Natural killer cell treated with Interleukin-12 subunit alpha and Interleukin-12 subunit beta and Interleukin-15 and Interleukin-18, amount 100 ng/mL, for 72 hours (primary cell): ENCODE measurements around the gene FBXO10. TPM values are rescaled to one million over a fixed set of nuclear protein-coding genes. Genes with fewer than 3 reads are reported as not detected.
"Not testable (repeated sequence)": the region's sequence is repeated elsewhere in the genome, so short reads cannot be mapped to it uniquely, and the experiment has no call there.

Source experiments
- ATAC-seq, 2 donors: fragments of 150-1000 bp; cut with Tn5 transposase in 1 of 2; sonication (Bioruptor Pico), chemical (Tn5 transposase) in 1 of 2; 2 replicates each; pipeline ENCODE4 v1.10.0; 2021
- DNase-seq: peaks from one replicate; pipeline ENCODE4 v3.0.0; 2022; ENCODE audit warnings: low spot score
- H3K27ac Mint-ChIP-seq, 2 donors: 1 replicate in 1 of 2; 2 replicates in 1 of 2; pipeline ENCODE4 v1.8.0; 2022; ENCODE audit warnings: mixed read lengths in 2 of 2, mild to moderate bottlenecking in 1 of 2, moderate library complexity in 1 of 2
- H3K27me3 Mint-ChIP-seq, 2 donors: 1 replicate in 1 of 2; 2 replicates in 1 of 2; pipeline ENCODE4 v1.8.0; 2022; ENCODE audit warnings: mixed read lengths in 2 of 2
- H3K36me3 Mint-ChIP-seq: one replicate; pipeline ENCODE4 v1.8.0; 2022; ENCODE audit warnings: mixed read lengths
- H3K4me1 Mint-ChIP-seq, 2 donors: 1 replicate in 1 of 2; 2 replicates in 1 of 2; pipeline ENCODE4 v1.8.0; 2022; ENCODE audit warnings: low read depth in 2 of 2, mixed read lengths in 2 of 2, mild to moderate bottlenecking in 1 of 2
- H3K4me3 Mint-ChIP-seq: one replicate; pipeline ENCODE4 v1.8.0; 2022; ENCODE audit warnings: mixed read lengths
- H3K9me3 Mint-ChIP-seq: 2 replicates; pipeline ENCODE4 v1.8.0; 2022; ENCODE audit warnings: mixed read lengths
- total RNA-seq, 2 donors: library from RNA; stranded (reverse); gene quantifications; one replicate each; pipeline ENCODE4 v1.2.3, GENCODE V29; 2022

Gene FBXO10
- total RNA-seq, 2 donors from 2014 or later, result 4.3 to 8.7 TPM

DNA sequence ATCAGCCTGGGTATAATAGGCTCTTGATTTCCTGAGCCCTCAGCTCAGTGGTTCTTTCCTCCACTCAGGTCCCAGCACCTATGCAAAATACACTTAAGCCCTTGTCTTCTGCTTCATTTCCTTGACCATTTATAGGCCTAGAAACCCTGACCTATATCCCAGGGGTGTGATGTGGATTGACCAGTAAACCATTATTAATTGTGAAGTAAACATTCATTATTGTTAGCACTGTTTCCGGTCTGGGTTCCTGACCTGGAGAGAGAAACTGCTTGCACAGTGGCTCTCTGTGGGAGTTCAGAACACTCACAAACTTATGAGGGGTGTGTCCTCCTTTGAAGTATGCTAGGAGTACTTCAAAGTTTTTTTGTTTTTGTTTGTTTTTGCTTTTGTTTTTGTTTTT is 35.8 kb upstream of the FBXO10 start:
- no peak overlapping the region for H3K4me3 Mint-ChIP-seq
- H3K27me3 Mint-ChIP-seq, result peaks cover 20 to 34% of the 10 kb centered on the region in 2 donors
- ATAC-seq (no peak), DNase-seq (no peak)
- H3K36me3 Mint-ChIP-seq, result no peaks in the 10 kb centered on the region
- H3K4me1 Mint-ChIP-seq, result no peaks in the 10 kb centered on the region
- H3K27ac Mint-ChIP-seq, result no peak overlapping the region
- no peaks in the 10 kb centered on the region for H3K9me3 Mint-ChIP-seq

DNA sequence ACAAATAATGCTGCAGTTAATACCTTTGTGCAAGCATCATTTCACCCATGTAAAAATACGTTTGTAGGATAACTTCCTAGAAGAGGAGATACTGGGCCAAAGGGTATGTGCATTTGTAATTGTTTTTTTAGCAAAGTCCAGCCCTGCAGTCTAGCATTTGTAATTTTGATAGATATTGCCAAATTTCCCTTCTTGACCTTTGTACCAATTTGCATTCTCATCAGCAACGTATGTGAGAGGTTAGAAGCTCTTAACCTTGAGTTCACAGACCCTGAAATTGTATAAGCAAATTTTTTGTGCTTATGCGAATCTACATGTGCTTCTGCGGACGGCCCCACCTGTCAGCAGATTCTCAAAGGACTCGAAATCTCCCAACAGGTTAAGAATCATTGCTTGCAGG is 34.8 kb upstream of the FBXO10 start:
- ATAC-seq (no peak), DNase-seq (no peak)
- Mint-ChIP-seq H3K4me1 (no peaks in the 10 kb centered on the region), H3K36me3 (no peaks in the 10 kb centered on the region), H3K9me3 (no peaks in the 10 kb centered on the region), H3K27ac (no peak overlapping the region), H3K4me3 (no peak overlapping the region), H3K27me3 (peaks cover 23 to 34% of the 10 kb centered on the region in 2 donors)

GRCh38 chr9:37609735-37610397 is 33.7 kb upstream of the FBXO10 start:
- Mint-ChIP-seq H3K27me3 (peaks cover 25 to 34% of the 10 kb centered on the region in 2 donors), H3K27ac (no peak overlapping the region), H3K9me3 (no peaks in the 10 kb centered on the region), H3K4me3 (no peak overlapping the region), H3K36me3 (no peaks in the 10 kb centered on the region), H3K4me1 (no peaks in the 10 kb centered on the region)
- ATAC-seq, result no peak
- DNase-seq, result no peak

GRCh38 chr9:37608250-37608649 is 32.1 kb upstream of the FBXO10 start:
- no peaks in the 10 kb centered on the region for H3K9me3 Mint-ChIP-seq
- no peak for ATAC-seq
- DNase-seq, result no peak
- peaks cover 29% of the 10 kb centered on the region in 2 donors for H3K27me3 Mint-ChIP-seq
- no peaks in the 10 kb centered on the region for H3K36me3 Mint-ChIP-seq
- no peak overlapping the region for H3K4me3 Mint-ChIP-seq
- no peak overlapping the region for H3K27ac Mint-ChIP-seq
- no peaks in the 10 kb centered on the region for H3K4me1 Mint-ChIP-seq

DNA sequence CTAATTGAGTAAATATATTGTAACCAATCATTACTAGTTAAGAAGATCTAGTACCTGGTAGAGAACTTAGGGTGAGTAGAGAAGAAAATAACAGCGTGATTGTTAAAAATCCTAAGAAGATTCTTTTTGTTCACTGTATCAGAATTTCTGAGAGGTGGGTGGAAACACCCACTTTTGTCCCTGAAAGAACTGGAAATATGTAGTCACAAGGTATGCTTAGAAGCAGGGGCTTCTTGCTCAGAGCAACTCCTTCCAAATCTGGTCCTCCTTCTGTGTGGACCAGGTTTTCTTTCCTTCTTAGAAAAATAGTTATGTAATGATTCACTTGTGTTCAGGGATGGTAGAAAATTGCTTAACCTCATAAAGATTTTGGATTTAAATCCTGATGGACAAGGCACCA is 28.1 kb upstream of the FBXO10 start:
- Mint-ChIP-seq H3K36me3 (no peaks in the 10 kb centered on the region), H3K9me3 (no peaks in the 10 kb centered on the region), H3K4me3 (no peak overlapping the region), H3K27me3 (peaks cover 36 to 47% of the 10 kb centered on the region in 2 donors), H3K4me1 (no peaks in the 10 kb centered on the region), H3K27ac (no peak overlapping the region)
- no peak for ATAC-seq
- no peak for DNase-seq

- no peaks in the 10 kb centered on the region for H3K9me3 Mint-ChIP-seq
- no peak overlapping the region for H3K4me3 Mint-ChIP-seq
- DNase-seq (no peak), ATAC-seq (no peak)
- H3K27me3 Mint-ChIP-seq, result peaks cover 35 to 38% of the 10 kb centered on the region in 2 donors
- H3K27ac Mint-ChIP-seq, result no peak overlapping the region
- no peaks in the 10 kb centered on the region for H3K36me3 Mint-ChIP-seq
- no peaks in the 10 kb centered on the region for H3K4me1 Mint-ChIP-seq
Measured at GRCh38 chr9:37602817-37603216, 26.6 kb upstream of the FBXO10 start.

DNA sequence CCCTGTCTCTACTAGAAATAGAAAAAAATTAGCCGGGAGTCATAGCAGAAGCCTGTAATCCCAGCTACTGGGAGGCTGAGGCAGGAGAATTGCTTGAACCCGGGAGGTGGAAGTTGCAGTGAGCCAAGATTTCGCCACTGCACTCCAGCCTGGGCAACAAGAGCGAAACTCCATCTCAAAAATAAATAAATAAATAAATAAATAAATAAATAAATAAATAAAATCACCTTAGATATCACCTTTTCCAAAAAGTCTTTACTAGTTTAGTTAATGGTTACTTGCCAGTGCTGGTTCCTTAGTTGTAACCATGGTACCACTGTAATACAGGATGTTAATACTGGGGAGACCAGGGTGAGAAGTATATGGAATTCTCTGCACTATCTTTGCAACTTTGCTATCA is 25.9 kb upstream of the FBXO10 start:
- not testable (repeated sequence) for H3K9me3 Mint-ChIP-seq, DNase-seq, H3K4me3 Mint-ChIP-seq, H3K4me1 Mint-ChIP-seq, H3K27ac Mint-ChIP-seq, ATAC-seq, H3K36me3 Mint-ChIP-seq
- peaks cover 32 to 33% of the 10 kb centered on the region in 2 donors for H3K27me3 Mint-ChIP-seq

- Mint-ChIP-seq H3K27me3 (peaks cover 19 to 21% of the 10 kb centered on the region in 2 donors), H3K36me3 (no peaks in the 10 kb centered on the region), H3K4me1 (peaks cover 10 to 11% of the 10 kb centered on the region in 2 donors), H3K9me3 (no peaks in the 10 kb centered on the region), H3K27ac (no peak overlapping the region), H3K4me3 (no peak overlapping the region)
- DNase-seq (no peak), ATAC-seq (no peak)
Measured at GRCh38 chr9:37596504-37596903, 20.3 kb upstream of the FBXO10 start.

DNA sequence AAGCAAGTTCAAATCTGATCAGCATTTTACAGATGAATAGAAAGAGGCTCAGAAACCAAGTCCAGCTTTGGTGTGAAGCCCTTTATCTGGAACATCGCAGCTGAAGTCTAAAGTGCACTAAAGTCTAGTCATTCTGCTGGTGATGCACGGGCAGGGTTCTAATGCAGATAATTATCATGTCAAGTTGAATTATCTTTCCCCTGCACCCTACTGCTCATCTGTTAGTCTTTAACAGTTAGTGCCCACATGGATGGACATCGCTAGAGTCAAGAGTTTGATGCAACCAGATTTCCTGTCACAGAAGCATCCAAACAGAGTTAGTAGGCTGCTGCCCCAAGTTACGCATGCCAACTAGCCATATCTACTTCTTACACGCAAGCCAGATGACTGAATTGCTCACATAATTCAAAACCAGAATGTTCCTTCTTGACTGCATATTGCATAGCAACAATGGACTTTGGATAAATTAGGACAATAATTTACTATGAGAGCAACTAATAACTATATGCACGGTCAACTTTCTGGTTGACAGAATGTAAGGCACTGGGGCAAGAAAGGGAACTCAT is 17.8 kb upstream of the FBXO10 start:
- ATAC-seq (no peak), DNase-seq (no peak)
- H3K27me3 Mint-ChIP-seq, result peaks cover 8 to 11% of the 10 kb centered on the region in 2 donors
- peak overlapping the region; percentile 56 for H3K4me3 Mint-ChIP-seq
- H3K9me3 Mint-ChIP-seq, result no peaks in the 10 kb centered on the region
- peak overlapping the region in 1 of 2 donors; percentile 65 for H3K27ac Mint-ChIP-seq
- H3K36me3 Mint-ChIP-seq, result peaks cover 4% of the 10 kb centered on the region
- peaks cover 25 to 27% of the 10 kb centered on the region in 2 donors for H3K4me1 Mint-ChIP-seq

DNA sequence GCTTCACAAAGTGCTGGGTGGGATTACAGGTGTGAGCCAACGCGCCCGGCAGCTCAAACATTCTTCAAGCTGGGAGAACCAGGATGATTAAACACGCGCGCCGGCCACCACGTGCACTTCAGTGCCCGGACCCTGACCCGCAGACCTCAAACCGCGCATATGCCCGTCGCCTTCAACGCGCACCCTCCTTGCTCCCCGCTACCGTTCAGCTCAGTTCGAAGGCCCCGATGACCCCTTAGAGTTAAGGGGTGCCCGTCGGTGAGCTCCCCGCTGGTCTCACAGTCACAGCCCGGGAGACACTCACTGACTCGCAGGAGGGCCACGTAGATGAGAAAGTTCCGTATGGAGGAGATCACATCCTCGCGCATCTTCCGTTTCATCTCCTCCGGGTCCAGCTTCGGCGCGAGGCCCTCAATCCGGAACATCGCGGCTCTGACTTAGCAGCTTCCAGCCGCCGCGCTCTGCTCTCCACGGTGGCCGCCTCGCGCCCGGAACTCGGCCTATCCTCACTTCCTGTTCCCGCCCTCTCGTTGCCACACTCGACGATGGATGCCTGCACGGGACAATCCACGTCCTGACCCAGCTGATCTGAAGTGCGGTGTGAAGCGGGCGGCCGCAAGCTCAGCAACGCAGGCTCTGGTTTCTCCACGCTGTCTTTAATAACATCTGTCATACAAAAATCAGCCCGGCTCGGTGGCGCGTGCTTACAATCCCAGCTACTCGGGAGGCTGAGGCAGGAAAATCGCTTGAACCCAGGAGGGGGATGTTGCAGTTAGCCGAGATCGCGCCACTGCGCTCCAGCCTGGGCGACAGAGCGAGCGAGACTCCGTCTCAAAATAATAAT is 16.1 kb upstream of the FBXO10 start, which contains the start of gene TOMM5:
TOMM5 (minus strand) TSS at position 490 of the 844 bp plus-strand sequence; CDS start at position 425, 65 bp downstream.
- ATAC-seq, result peak; percentile 98 to 99

DNA sequence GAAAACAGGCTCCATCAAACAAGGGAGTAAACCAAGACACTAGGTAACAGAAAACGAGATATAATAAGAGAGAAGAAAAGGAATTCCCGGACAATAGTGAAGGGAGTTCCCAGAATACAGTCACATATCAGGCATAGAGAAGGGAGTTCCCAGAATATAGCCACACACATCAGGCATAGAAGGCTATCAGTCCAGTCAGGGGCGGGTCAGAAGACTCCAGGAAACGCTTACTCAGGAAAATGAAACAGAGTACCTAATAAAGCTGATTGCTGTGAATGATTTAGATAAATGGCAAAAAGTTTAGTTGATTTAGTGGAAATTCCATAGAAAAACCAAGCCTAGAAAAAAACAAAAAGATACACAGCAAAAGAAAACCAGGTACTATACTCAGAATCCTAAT is 11.3 kb upstream of the FBXO10 start:
- Mint-ChIP-seq H3K27me3 (no peaks in the 10 kb centered on the region), H3K4me3 (no peak overlapping the region), H3K9me3 (no peaks in the 10 kb centered on the region), H3K27ac (no peak overlapping the region), H3K36me3 (peaks cover 48% of the 10 kb centered on the region), H3K4me1 (peaks cover 28% of the 10 kb centered on the region in 2 donors)
- ATAC-seq (no peak), DNase-seq (no peak)

More for the DNA sequence above, 16.1 kb upstream of the FBXO10 start, which contains the start of gene TOMM5:
- Mint-ChIP-seq H3K4me3 (peak within 1 kb of the TSS; percentile 100), H3K36me3 (peaks cover 9% of the 10 kb centered on the region), H3K9me3 (no peaks in the 10 kb centered on the region), H3K27me3 (peaks cover 8 to 9% of the 10 kb centered on the region in 2 donors), H3K27ac (peak within 1 kb of the TSS; percentile 97 to 99), H3K4me1 (peaks cover 27% of the 10 kb centered on the region in 2 donors)
- DNase-seq, result peak; percentile 94

DNA sequence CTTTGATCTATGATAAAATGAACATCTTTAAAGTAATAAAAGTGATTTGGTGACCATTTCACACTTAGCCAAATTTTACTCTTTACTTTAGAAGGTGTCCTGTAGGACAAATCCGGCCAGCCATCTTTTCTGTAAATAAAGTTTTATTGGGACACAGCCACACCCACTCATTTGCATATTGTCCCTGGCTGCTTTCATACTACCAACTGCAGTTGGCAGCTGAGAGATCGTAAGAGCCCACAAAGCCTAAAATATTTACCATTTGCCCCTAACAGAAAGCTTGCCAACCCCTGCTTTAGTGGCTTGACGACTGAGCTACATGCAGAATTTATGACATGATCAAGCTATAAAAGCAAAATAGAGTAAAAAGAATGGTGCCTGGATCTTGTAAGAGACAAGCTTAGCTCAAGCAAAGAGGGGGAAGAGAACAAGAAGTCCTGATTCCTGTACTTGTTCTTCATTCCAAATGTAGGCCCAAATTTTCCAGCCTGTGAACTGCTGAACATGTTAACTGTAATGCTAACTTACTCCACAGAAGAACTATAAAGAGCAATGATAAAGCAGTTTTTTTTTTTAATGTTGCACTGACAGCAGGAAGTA is 7.4 kb upstream of the FBXO10 start:
- Mint-ChIP-seq H3K4me1 (peaks cover 7% of the 10 kb centered on the region in 2 donors), H3K36me3 (peaks cover 51% of the 10 kb centered on the region), H3K9me3 (no peaks in the 10 kb centered on the region), H3K4me3 (no peak overlapping the region), H3K27ac (no peak overlapping the region), H3K27me3 (no peaks in the 10 kb centered on the region)
- DNase-seq, result no peak
- no peak for ATAC-seq

DNA sequence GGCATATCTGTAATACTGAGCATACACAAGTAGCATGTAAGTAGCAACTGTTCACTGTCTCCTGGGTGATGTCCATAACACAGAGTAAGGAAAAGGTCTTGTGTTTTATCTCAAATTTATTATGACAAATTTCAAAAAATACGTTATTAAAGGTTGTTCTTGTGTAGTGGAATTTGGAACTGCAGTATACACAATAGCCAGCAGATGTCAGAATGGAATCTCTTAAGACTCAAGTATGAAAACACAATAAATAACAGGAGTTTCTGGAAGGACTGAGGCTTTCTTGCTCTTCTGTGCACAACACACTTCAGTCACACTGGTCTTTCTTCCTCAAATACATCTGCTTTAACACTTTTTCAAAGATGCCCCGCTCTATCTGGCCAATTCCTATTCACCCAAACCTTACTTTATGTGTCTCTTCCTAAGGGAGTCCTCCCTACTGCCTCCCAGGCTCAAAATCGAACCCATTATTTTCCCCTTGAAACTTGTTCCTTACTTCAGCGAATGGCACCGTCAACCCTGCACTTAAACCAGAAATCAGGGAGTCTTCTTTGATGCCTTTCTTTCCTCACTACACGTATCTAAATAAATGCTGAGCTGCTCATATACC is 6.5 kb upstream of the FBXO10 start:
- H3K36me3 Mint-ChIP-seq, result peaks cover 49% of the 10 kb centered on the region
- no peaks in the 10 kb centered on the region for H3K9me3 Mint-ChIP-seq
- DNase-seq (no peak), ATAC-seq (no peak)
- no peak overlapping the region for H3K27ac Mint-ChIP-seq
- H3K4me3 Mint-ChIP-seq, result no peak overlapping the region
- no peaks in the 10 kb centered on the region for H3K27me3 Mint-ChIP-seq
- H3K4me1 Mint-ChIP-seq, result peaks cover 7 to 9% of the 10 kb centered on the region in 2 donors
